GM06990 (cell line): Measurements from ENCODE around the gene TCP11.

Experiments
- DNase-seq: peaks from one replicate; pipeline ENCODE4 v3.0.0-alpha.2; 2011; ENCODE audit not compliant: insufficient read length; ENCODE audit errors: extremely low read depth
- H3K27me3 ChIP-seq: replicated peaks from 2 replicates; pipeline ENCODE4 v1.6.0; 2011; ENCODE audit warnings: low read length; ENCODE audit not compliant: control insufficient read depth, insufficient read depth
- H3K36me3 ChIP-seq: 2 replicates; pipeline ENCODE4 v1.5.1; 2011; ENCODE audit warnings: low read length; ENCODE audit not compliant: control insufficient read depth, insufficient read depth
- H3K4me3 ChIP-seq: replicated peaks from 2 replicates; pipeline ENCODE4 v1.5.1; 2011; ENCODE audit warnings: low read depth, mild to moderate bottlenecking, control low read depth, low read length
- TF ChIP-seq, protein P1 (sequence below): IDR thresholded peaks from 2 replicates; pipeline ENCODE4 v1.5.1; 2011; ENCODE audit warnings: low read length, control low read depth, mild to moderate bottlenecking, inconsistent platforms; ENCODE audit not compliant: insufficient read depth, poor library complexity, severe bottlenecking

The TCP11 gene

DNA sequence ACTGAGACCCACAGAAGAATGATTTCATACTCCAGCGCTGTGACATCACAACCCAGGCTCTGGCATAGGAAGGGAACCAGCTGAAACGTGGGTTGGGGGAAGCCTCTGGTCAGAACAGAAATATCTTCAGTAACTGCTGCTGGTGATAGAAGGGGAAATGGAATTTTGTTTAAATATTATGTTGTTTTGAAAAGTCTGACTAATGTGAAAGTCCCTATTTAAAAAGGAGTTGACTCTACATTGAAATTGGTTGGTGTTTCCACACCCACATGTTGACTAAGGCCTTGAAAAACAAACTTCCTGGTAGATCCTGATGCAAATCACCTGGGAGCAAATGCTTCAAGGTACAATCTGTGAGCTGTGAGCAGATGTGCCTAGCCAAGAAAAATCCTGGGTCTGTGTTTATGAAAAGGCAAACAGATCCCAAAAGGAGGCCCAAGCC, 24.5 kb upstream of the TCP11 start:
- H3K27me3 ChIP-seq = no peaks in the 10 kb centered on the region
- no peak overlapping the region for H3K4me3 ChIP-seq
- no peaks in the 10 kb centered on the region for H3K36me3 ChIP-seq
- DNase-seq = no peak
- TF ChIP-seq, protein P1, sequence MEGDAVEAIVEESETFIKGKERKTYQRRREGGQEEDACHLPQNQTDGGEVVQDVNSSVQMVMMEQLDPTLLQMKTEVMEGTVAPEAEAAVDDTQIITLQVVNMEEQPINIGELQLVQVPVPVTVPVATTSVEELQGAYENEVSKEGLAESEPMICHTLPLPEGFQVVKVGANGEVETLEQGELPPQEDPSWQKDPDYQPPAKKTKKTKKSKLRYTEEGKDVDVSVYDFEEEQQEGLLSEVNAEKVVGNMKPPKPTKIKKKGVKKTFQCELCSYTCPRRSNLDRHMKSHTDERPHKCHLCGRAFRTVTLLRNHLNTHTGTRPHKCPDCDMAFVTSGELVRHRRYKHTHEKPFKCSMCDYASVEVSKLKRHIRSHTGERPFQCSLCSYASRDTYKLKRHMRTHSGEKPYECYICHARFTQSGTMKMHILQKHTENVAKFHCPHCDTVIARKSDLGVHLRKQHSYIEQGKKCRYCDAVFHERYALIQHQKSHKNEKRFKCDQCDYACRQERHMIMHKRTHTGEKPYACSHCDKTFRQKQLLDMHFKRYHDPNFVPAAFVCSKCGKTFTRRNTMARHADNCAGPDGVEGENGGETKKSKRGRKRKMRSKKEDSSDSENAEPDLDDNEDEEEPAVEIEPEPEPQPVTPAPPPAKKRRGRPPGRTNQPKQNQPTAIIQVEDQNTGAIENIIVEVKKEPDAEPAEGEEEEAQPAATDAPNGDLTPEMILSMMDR = no peak

DNA sequence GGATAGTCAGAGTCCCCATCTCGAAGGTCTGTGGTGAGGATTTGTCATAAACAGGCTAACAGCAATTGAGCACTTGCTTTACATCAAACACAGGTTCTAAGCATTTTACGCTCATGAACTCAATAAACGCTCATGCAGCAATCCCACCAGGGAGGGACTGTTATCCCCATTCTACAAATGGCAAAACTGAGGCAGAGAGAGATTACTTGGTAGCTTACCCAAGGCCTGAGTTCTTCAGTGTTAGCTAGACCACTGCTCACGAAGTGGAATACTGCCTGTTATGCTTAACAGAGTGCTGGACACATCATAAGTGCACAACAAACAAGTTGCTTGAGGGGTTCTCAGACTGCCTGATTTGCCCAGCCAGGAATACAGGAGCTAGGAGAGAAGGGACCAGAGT, 23.7 kb upstream of the TCP11 start:
- no peak for DNase-seq
- TF ChIP-seq, protein P1 = no peak
- no peaks in the 10 kb centered on the region for H3K27me3 ChIP-seq
- no peak overlapping the region for H3K4me3 ChIP-seq
- no peaks in the 10 kb centered on the region for H3K36me3 ChIP-seq

DNA sequence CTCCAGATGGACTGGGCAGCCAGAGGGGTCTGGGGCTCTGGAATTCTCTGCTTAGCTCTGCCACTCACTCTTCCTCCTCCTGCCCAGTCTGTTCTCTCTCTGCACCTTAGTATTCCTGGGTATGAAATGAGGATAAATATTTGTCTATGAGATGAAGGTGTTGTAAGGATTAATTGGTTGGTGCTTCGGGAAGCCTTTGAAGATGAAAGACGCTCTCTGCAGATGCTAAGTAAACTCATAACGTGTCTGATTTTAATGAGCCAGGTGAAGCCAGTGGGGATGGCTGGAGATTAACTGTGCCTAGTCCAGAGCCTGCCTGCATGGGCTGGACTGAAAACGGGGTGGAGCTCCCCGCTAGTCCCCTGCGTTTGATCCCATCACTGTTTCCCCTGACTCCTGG, 23.1 kb upstream of the TCP11 start:
- TF ChIP-seq, protein P1 = no peak
- Histone ChIP-seq H3K36me3 (no peaks in the 10 kb centered on the region), H3K4me3 (no peak overlapping the region), H3K27me3 (no peaks in the 10 kb centered on the region)
- DNase-seq = no peak

DNA sequence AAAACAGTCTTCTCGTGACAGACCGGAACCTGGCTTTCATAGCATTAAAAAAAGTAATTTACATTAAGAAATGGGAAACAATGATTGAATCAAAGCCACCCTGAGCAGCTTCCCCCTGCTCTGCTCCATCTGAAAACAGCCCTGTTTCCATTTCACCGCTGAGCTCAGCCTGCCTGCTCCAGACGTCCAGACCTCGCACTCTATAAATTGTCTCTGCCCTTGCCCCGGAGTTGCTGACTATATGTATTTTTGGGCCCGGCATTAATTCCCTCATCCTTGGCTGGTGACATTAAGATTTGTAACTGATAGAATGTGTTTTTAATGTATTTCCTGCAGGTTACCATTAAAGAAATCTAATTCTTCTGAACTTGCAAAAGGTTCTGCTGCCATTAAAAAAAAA, 22.7 kb upstream of the TCP11 start:
- no peaks in the 10 kb centered on the region for H3K27me3 ChIP-seq
- no peak overlapping the region for H3K4me3 ChIP-seq
- H3K36me3 ChIP-seq = no peaks in the 10 kb centered on the region
- TF ChIP-seq, protein P1 = no peak
- no peak for DNase-seq

DNA sequence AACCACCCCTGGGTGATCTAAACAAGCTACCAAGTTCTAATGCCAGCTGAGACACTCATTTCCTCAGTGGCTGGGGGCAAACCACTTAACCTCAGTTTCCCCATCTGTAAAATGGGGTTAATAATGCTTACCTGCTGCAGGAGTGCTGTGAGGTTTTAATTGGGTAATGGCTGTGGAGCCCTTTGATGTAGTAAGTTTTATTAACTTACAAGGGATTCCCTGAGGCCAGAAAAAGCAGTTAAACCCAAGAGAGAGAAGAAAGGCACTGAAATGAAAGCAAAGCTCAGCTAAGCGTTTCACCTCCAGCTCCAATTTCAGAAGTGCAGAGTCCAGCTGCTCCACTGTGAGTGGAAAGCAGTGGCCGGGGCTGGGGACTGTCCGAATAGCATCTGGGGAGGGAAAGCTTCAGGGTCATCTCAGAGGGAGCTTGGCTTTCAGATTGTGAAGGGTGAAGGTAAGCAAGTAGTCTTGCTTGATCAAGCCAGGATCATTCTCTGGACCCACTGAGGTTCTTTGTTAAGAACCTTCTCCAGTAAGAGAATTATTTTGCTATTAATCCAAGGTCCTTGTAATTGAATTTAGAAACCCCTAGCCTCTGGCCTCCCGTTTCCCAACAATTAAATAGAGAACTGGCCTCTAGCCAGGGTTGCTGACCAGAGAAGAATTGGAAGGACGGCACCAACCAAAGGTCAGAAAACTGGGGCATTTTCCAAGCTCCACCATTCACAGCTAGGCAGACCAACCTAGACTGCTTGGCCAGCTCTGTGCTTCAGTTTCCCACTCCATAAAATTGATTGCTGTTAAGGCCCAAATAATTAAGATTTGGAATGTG, 20.9 kb upstream of the TCP11 start:
- no peaks in the 10 kb centered on the region for H3K36me3 ChIP-seq
- DNase-seq = no peak
- H3K4me3 ChIP-seq = no peak overlapping the region
- TF ChIP-seq, protein P1 = no peak
- H3K27me3 ChIP-seq = no peaks in the 10 kb centered on the region

DNA sequence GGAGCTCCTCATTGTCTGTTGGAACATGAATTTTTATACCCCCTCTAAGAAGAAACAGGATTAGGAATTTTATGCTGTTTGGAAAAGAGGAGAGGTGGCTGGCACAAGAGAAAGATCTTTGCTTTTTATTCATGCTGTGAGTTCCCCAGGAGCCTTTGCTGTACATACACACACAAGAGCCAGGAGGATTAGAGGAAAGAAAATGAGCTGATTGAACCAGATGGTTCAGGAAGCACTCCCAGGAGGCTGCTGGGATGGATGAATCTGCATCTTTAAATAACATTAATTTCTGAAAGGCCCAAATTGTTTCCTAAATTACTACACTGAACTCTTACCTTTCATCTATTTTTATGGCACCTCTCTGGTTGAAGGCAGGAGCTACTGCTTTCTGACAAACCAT, 20.1 kb upstream of the TCP11 start:
- H3K4me3 ChIP-seq = no peak overlapping the region
- H3K36me3 ChIP-seq = no peaks in the 10 kb centered on the region
- TF ChIP-seq, protein P1 = no peak
- H3K27me3 ChIP-seq = no peaks in the 10 kb centered on the region
- no peak for DNase-seq
